IMR-90 (cell line): ENCODE results near the gene BCAS3. TPM values are rescaled to one million over a fixed set of nuclear protein-coding genes. Genes with fewer than 3 reads are reported as not detected.
A peak's percentile ranks its signal among the peaks of the same experiment; 100 is the strongest.

ENCODE experiments used
- ATAC-seq: fragments of 200-7000 bp; cut with Tn5 transposase; 2 replicates; pipeline ENCODE4 v1.9.1; 2020; ENCODE audit warnings: low read depth, mild to moderate bottlenecking, moderate library complexity
- BruUV-seq: library from RNA; stranded (reverse); fragments of 400-500 nt; replicated peaks from 2 replicates; lab custom pipeline; 2021; lab: Mats Ljungman, UMichigan
- CTCF ChIA-PET: fragments of 300-600 bp; formaldehyde crosslinking; extraction: SDS; loops from one replicate; lab custom pipeline; 2021; ENCODE audit warnings: antibody characterized with exemption; lab: Yijun Ruan, JAX
- POLR2A ChIA-PET: fragments of 300-600 bp; sonication (Branson Sonifier 250); formaldehyde crosslinking; loops from one replicate; lab custom pipeline; 2022; ENCODE audit warnings: antibody characterized with exemption; ENCODE audit not compliant: unreplicated experiment; lab: Charles Lee
- DNase-seq: peaks from one replicate; pipeline ENCODE4 v3.0.0; 2013
- H2AFZ ChIP-seq: replicated peaks from 2 replicates; pipeline ENCODE3; 2013; ENCODE audit warnings: low read length, mild to moderate bottlenecking; ENCODE audit not compliant: poor library complexity
- H2AK5ac ChIP-seq: 2 replicates; pipeline ENCODE4 v1.6.1; 2013; ENCODE audit warnings: low read depth, low read length, inconsistent platforms
- H2AK9ac ChIP-seq: replicated peaks from 2 replicates; pipeline ENCODE3; 2013; ENCODE audit warnings: mild to moderate bottlenecking, low read depth, low read length, moderate library complexity; ENCODE audit not compliant: poor library complexity
- H2BK120ac ChIP-seq: 2 replicates; pipeline ENCODE4 v1.6.1; 2013; ENCODE audit warnings: low read depth, low read length, inconsistent platforms
- H2BK15ac ChIP-seq: 3 replicates; pipeline ENCODE4 v1.6.1; 2013; ENCODE audit warnings: low read depth, low read length, inconsistent platforms
- H2BK20ac ChIP-seq: 2 replicates; pipeline ENCODE4 v1.6.1; 2013; ENCODE audit warnings: low read depth, mild to moderate bottlenecking, inconsistent platforms, low read length, moderate library complexity
- H2BK5ac ChIP-seq: 2 replicates; pipeline ENCODE4 v1.6.1; 2013; ENCODE audit warnings: mild to moderate bottlenecking, low read depth, low read length, inconsistent platforms; ENCODE audit not compliant: poor library complexity, severe bottlenecking
- H3K14ac ChIP-seq: replicated peaks from 2 replicates; pipeline ENCODE4 v1.6.1; 2013; ENCODE audit warnings: low read depth, low read length, inconsistent platforms
- H3K18ac ChIP-seq: 2 replicates; pipeline ENCODE4 v1.6.1; 2013; ENCODE audit warnings: low read depth, low read length, control low read depth
- H3K23ac ChIP-seq: 2 replicates; pipeline ENCODE4 v1.6.1; 2013; ENCODE audit warnings: low read depth, low read length, inconsistent platforms
- H3K27ac ChIP-seq: 2 replicates; pipeline ENCODE4 v1.5.1; 2013; ENCODE audit warnings: mild to moderate bottlenecking, control low read depth, low read length; ENCODE audit not compliant: insufficient read depth
- H3K27me3 ChIP-seq: 2 replicates; pipeline ENCODE4 v1.6.1; 2013; ENCODE audit warnings: low read length; ENCODE audit not compliant: control insufficient read depth, insufficient read depth
- H3K36me3 ChIP-seq: 2 replicates; pipeline ENCODE4 v1.6.1; 2013; ENCODE audit warnings: low read length, mixed read lengths; ENCODE audit not compliant: control insufficient read depth, insufficient read depth
- H3K4ac ChIP-seq: 2 replicates; pipeline ENCODE4 v1.6.1; 2013; ENCODE audit warnings: low read depth, low read length, inconsistent platforms
- H3K4me1 ChIP-seq: 2 replicates; pipeline ENCODE4 v1.6.1; 2013; ENCODE audit warnings: low read length, mixed read lengths; ENCODE audit not compliant: control insufficient read depth, insufficient read depth
- H3K4me2 ChIP-seq: 2 replicates; pipeline ENCODE4 v1.6.1; 2013; ENCODE audit warnings: low read depth, mild to moderate bottlenecking, control low read depth, low read length, moderate library complexity
- H3K4me3 ChIP-seq: 2 replicates; pipeline ENCODE4 v1.5.1; 2013; ENCODE audit warnings: low read depth, mild to moderate bottlenecking, control low read depth, low read length, moderate library complexity; ENCODE audit not compliant: insufficient read depth
- H3K56ac ChIP-seq: 2 replicates; pipeline ENCODE4 v1.6.1; 2013; ENCODE audit warnings: low read length, inconsistent platforms; ENCODE audit not compliant: insufficient read depth; ENCODE audit errors: extremely low read depth
- H3K79me1 ChIP-seq, 2 experiments: 2 replicates each; pipeline ENCODE4 v1.6.1; 2013; ENCODE audit warnings: low read length in 2 of 2, inconsistent platforms in 1 of 2, low read depth in 1 of 2
- H3K9ac ChIP-seq: 2 replicates; pipeline ENCODE4 v1.6.1; 2013; ENCODE audit warnings: low read depth, low read length, control low read depth
- H3K9me1 ChIP-seq: 2 replicates; pipeline ENCODE4 v1.6.1; 2013; ENCODE audit warnings: low read length, inconsistent platforms; ENCODE audit not compliant: insufficient read depth
- H3K9me3 ChIP-seq: 2 replicates; pipeline ENCODE4 v1.6.1; 2013; ENCODE audit warnings: low read length; ENCODE audit not compliant: control insufficient read depth, insufficient read depth
- H4K20me1 ChIP-seq: 2 replicates; pipeline ENCODE4 v1.6.1; 2013; ENCODE audit warnings: low read length, inconsistent platforms; ENCODE audit not compliant: insufficient read depth
- H4K5ac ChIP-seq: 2 replicates; pipeline ENCODE4 v1.6.1; 2013; ENCODE audit warnings: mild to moderate bottlenecking, low read depth, low read length, control low read depth
- H4K8ac ChIP-seq, 2 experiments: 2 replicates each; pipeline ENCODE4 v1.6.1; 2013; ENCODE audit warnings: low read depth in 2 of 2, low read length in 2 of 2, control low read depth in 1 of 2, inconsistent platforms in 1 of 2
- H4K91ac ChIP-seq: 2 replicates; pipeline ENCODE4 v1.6.1; 2013; ENCODE audit warnings: low read depth, low read length, inconsistent platforms; ENCODE audit not compliant: insufficient read depth
- BHLHE40 ChIP-seq: fragments of 150-350 bp; IDR thresholded peaks from 2 replicates; pipeline ENCODE4 v1.6.1; 2016; ENCODE audit warnings: mild to moderate bottlenecking, low read depth, low read length
- MXI1 ChIP-seq: IDR thresholded peaks from 2 replicates; pipeline ENCODE4 v1.6.1; 2012; ENCODE audit warnings: low read depth, mild to moderate bottlenecking, low read length, moderate library complexity, borderline replicate concordance
- POLR2A ChIP-seq: IDR thresholded peaks from 2 replicates; pipeline ENCODE4 v1.6.1; 2012; ENCODE audit warnings: mild to moderate bottlenecking, low read depth, low read length
- RAD21 ChIP-seq: IDR thresholded peaks from 2 replicates; pipeline ENCODE4 v1.6.1; 2012; ENCODE audit warnings: low read length, improper control_type of control experiment
- RFX5 ChIP-seq: IDR thresholded peaks from 2 replicates; pipeline ENCODE4 v1.8.0; 2012; ENCODE audit warnings: low read depth, mild to moderate bottlenecking, low read length, moderate library complexity
- SMC3 ChIP-seq: fragments of 150-350 bp; IDR thresholded peaks from 2 replicates; pipeline ENCODE4 v1.6.1; 2016; ENCODE audit warnings: low read depth, mild to moderate bottlenecking, antibody characterized with exemption, low read length, moderate library complexity
- WGBS, 2 experiments: methylation state at CpG; one replicate each; pipeline versions ENCODE4 v1.1.5 to v1.1.7; 2013; ENCODE audit warnings: missing lambda C conversion rate in 2 of 2; ENCODE audit not compliant: insufficient read length in 1 of 2; ENCODE audit errors: extremely low coverage in 2 of 2; 5-methylcytosine and 5-hydroxymethylcytosine counted together
- dilution Hi-C: fragments of 300-500 bp; cut with HindIII; formaldehyde crosslinking; loops from one replicate; pipeline ENCODE4 v1.14.3; 2018; ENCODE audit warnings: low sequenced_read_pairs; ENCODE audit not compliant: unreplicated experiment
- in situ Hi-C: fragments of 300-500 bp; cut with MboI; formaldehyde crosslinking; loops from 3 replicates; pipeline ENCODE4 v1.14.3; 2019; ENCODE audit warnings: low sequenced_read_pairs, inconsistent platforms, mixed read lengths
- intact Hi-C: fragments of 100-400 bp; cut with micrococcal nuclease; formaldehyde crosslinking; loops from 2 replicates; pipeline ENCODE4 v1.10.0; 2022
- polyA plus RNA-seq, 3 experiments: library from polyadenylated mRNA; depleted of rRNA; stranded (reverse); fragments of >200 nt; gene quantifications; 2 replicates each; pipeline ENCODE4 v1.2.3, GENCODE V29; 2012; ENCODE audit warnings: low replicate concordance in 1 of 3
- total RNA-seq: library from RNA; depleted of rRNA; stranded (reverse); fragments of >200 nt; gene quantifications from 2 replicates; pipeline ENCODE4 v1.2.3, GENCODE V29; 2012
- TF ChIP-seq, protein P1 (sequence below): conservative IDR thresholded peaks from 2 replicates; pipeline ENCODE4 v1.5.1; 2012; ENCODE audit warnings: mild to moderate bottlenecking, low read depth, low read length, improper control_type of control experiment

BCAS3 gene
- total and polyA plus RNA-seq, 2 of the 4 experiments (the other 2 are of a cell fraction): 6.3 to 27.1 TPM

DNA sequence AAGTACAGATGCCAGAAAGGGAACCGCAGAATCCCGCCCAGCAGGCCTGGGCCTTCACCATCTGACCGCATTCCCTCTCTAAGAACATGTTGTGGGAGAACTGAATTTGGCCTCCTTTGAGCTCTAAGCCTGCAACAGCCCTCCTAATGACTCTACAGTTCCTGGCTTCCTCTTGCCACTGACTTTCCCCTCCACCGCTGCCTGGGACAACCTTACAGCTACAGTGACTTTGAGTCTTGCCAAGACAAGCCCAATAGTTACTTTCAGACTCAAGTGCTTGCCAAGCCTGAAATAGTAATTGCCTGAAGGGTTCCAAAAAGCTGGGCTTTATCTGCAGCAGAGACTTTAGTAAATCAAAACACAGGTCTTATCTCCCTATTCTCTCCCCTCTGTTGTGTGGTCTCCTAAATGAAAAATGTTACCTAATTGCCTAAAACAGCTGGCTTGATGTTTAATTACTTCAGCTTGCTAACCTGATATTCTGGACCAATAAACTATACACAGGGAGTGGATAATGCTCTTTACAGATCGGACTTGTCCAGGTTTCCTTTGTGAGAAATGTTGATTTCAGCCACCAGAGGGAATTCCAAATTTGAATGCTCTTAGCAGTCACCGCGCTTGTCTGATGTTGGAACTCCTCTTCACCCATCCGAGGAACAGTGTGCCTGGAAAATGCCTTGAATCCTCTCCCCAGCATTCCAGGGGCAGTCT lies 636.9 kb downstream of the BCAS3 start:
- H3K27ac ChIP-seq: peak overlapping the region; percentile 39
- H4K8ac ChIP-seq: peak overlapping the region; percentile 84 to 90
- peak overlapping the region; percentile 93; the same call in 1 of the 2 replicates for H3K23ac ChIP-seq
- in situ Hi-C loops (loop anchor here (5.0 kb wide), 1 partner anchor 78 kb away; no protein-coding TSS in a partner anchor), intact Hi-C loops (no loop called here), dilution Hi-C loops (no loop called here)
- TF ChIP-seq MXI1: no peak
- no peak for TF ChIP-seq BHLHE40
- TF ChIP-seq, protein P1, sequence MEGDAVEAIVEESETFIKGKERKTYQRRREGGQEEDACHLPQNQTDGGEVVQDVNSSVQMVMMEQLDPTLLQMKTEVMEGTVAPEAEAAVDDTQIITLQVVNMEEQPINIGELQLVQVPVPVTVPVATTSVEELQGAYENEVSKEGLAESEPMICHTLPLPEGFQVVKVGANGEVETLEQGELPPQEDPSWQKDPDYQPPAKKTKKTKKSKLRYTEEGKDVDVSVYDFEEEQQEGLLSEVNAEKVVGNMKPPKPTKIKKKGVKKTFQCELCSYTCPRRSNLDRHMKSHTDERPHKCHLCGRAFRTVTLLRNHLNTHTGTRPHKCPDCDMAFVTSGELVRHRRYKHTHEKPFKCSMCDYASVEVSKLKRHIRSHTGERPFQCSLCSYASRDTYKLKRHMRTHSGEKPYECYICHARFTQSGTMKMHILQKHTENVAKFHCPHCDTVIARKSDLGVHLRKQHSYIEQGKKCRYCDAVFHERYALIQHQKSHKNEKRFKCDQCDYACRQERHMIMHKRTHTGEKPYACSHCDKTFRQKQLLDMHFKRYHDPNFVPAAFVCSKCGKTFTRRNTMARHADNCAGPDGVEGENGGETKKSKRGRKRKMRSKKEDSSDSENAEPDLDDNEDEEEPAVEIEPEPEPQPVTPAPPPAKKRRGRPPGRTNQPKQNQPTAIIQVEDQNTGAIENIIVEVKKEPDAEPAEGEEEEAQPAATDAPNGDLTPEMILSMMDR: peak; percentile 29; the same call in 1 of the 2 replicates
- peak; percentile 33 for TF ChIP-seq RAD21
- TF ChIP-seq SMC3: peak; percentile 28; the same call in 1 of the 2 replicates
- no peak for TF ChIP-seq POLR2A
- TF ChIP-seq RFX5: no peak
- H2AK9ac ChIP-seq: no peak overlapping the region
- peak overlapping the region; percentile 90 for H3K14ac ChIP-seq
- no TSS peak for BruUV-seq
- H2BK5ac ChIP-seq: peak overlapping the region; percentile 11
- H3K9me1 ChIP-seq: peaks cover 4% of the 10 kb centered on the region; the same call in 1 of the 2 replicates
- H3K56ac ChIP-seq: peak overlapping the region; percentile 40; the same call in 1 of the 2 replicates
- H2AFZ ChIP-seq: peak overlapping the region; percentile 83
- no peaks in the 10 kb centered on the region for H3K9me3 ChIP-seq
- H3K4ac ChIP-seq: peak overlapping the region; percentile 87
- POLR2A ChIA-PET: no interaction called here
- peaks cover 18% of the 10 kb centered on the region for H3K4me1 ChIP-seq
- no peaks in the 10 kb centered on the region for H3K27me3 ChIP-seq
- no peaks in the 10 kb centered on the region for H4K20me1 ChIP-seq
- H3K9ac ChIP-seq: no peak overlapping the region
- peak overlapping the region; percentile 91 for H2BK120ac ChIP-seq
- peak overlapping the region; percentile 25 for H4K5ac ChIP-seq
- H3K18ac ChIP-seq: peak overlapping the region; percentile 75
- peak overlapping the region; percentile 98 for H2BK15ac ChIP-seq
- ATAC-seq: peak; percentile 35
- WGBS, 2 experiments: 33% methylated on average over 1 of the region's 8 CpGs; no CpG with 5 or more reads in 1 of the 2 experiments
- no peak overlapping the region; the same call in 1 of the 2 replicates for H3K4me2 ChIP-seq
- peak; percentile 60 for DNase-seq
- H3K4me3 ChIP-seq: no peak overlapping the region
- H4K91ac ChIP-seq: peak overlapping the region; percentile 90
- H3K36me3 ChIP-seq: no peaks in the 10 kb centered on the region
- peak overlapping the region; percentile 95 for H2BK20ac ChIP-seq
- peak overlapping the region; percentile 85 for H2AK5ac ChIP-seq
- H3K79me1 ChIP-seq: peaks cover 0 to 14% of the 10 kb centered on the region in 2 experiments; a peak in 2 of 4 replicates
- CTCF ChIA-PET: interaction anchor here (0.8 to 1.0 kb wide), 2 partner anchors 9 to 104 kb away, joined by 3 to 4 read pairs; no protein-coding TSS in a partner anchor
